NCI-H1092 (cell line): ENCODE measurements around the gene SELENON.

Experiments used
- DNase-seq: peaks from one replicate; lab custom pipeline; 2025; lab: John Stamatoyannopoulos, UW

The SELENON gene

GRCh38 chr1:25864434-25864833, 64.4 kb downstream of the SELENON start:
- no peak for DNase-seq

- no peak for DNase-seq
These were observed 66.3 kb downstream of the SELENON start for GRCh38 chr1:25866288-25866687.

DNA sequence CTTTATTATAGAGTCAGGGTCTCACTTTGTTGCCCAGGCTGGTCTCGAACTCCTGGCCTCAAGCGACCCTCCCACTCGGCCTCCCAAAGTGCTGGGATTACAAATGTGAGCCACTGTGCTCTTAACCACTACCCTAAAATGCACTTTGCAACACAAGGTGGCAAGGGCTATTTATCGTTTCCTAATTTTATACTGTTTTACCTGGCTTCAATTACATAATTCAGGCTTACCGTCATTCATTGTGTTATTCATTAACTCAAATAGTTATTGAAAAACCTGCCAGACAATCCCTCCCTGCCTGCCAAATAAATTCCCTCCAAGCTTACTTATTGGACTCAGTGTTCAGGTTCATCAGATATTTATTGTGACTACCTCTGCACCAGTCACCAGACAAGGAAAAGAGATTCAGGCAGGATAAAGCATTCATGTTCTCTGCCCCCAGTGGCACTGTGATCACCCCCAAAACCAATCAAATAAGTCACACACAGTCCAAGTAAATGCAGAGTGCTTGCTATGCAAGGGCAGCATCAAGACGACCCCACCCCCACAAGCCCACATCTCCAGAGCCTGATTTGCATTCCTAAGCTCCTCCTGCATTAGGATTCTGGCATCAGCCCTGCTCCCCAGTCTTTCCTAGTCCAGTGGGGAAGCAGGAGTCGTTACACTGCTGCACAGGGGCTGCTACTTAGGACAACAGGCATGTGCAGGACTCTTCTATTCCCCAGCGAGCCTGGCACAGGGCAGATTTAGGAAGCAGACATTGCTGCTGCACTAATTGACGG, 67.4 kb downstream of the SELENON start:
- DNase-seq, result no peak
